WERI-Rb-1 (cell line): Measurements from ENCODE around the gene NMNAT2.

Experiments used
- DNase-seq: peaks from one replicate; pipeline ENCODE4 v3.0.0-alpha.2; 2020
- H3K27ac ChIP-seq: fragments of 250-450 bp; sonication (Bioruptor Pico); 2 replicates; pipeline ENCODE4 v1.5.1; 2020; ENCODE audit warnings: mild to moderate bottlenecking, moderate library complexity
- H3K27me3 ChIP-seq: fragments of 250-450 bp; sonication (Bioruptor Pico); 2 replicates; pipeline ENCODE4 v1.5.1; 2021; ENCODE audit warnings: mild to moderate bottlenecking, low read depth, moderate library complexity; ENCODE audit not compliant: insufficient read depth, severe bottlenecking
- H3K36me3 ChIP-seq: fragments of 250-450 bp; sonication (Bioruptor Pico); 2 replicates; pipeline ENCODE4 v1.5.1; 2020; ENCODE audit warnings: mild to moderate bottlenecking, moderate library complexity
- H3K4me3 ChIP-seq: 2 replicates; pipeline ENCODE4 v1.5.1; 2011; ENCODE audit warnings: low read depth, mild to moderate bottlenecking, control low read depth, low read length
- H3K9me3 ChIP-seq: fragments of 250-450 bp; sonication (Bioruptor Pico); 2 replicates; pipeline ENCODE4 v1.5.1; 2021; ENCODE audit warnings: mild to moderate bottlenecking, moderate library complexity; ENCODE audit not compliant: severe bottlenecking
- TF ChIP-seq, protein P1 (sequence below): IDR thresholded peaks from 2 replicates; pipeline ENCODE4 v1.5.1; 2011; ENCODE audit warnings: low read depth, mild to moderate bottlenecking, control low read depth, inconsistent platforms, low read length

NMNAT2 gene

DNA sequence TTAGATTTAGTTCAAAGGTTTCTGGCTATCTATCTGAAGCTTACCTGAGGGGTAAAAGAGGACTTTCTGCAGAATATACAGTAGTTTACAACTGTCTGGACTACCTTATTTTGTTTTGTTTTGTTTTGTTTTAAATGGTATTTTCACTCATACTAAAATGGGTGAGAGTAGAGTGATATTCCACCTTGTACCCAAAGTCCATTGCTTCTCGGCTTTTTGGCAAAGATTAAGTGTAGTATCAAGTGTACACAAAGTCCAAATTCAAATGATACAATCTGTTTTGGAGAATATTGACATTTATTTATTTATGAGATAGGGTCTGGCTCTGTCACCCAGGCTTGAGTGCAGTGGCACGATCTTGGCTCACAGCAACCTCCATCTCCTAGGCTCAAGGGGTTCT lies 42.4 kb upstream of the NMNAT2 start:
- no peaks in the 10 kb centered on the region for H3K27me3 ChIP-seq
- H3K9me3 ChIP-seq: no peaks in the 10 kb centered on the region
- H3K36me3 ChIP-seq: no peaks in the 10 kb centered on the region
- H3K4me3 ChIP-seq: no peak overlapping the region
- TF ChIP-seq, protein P1, sequence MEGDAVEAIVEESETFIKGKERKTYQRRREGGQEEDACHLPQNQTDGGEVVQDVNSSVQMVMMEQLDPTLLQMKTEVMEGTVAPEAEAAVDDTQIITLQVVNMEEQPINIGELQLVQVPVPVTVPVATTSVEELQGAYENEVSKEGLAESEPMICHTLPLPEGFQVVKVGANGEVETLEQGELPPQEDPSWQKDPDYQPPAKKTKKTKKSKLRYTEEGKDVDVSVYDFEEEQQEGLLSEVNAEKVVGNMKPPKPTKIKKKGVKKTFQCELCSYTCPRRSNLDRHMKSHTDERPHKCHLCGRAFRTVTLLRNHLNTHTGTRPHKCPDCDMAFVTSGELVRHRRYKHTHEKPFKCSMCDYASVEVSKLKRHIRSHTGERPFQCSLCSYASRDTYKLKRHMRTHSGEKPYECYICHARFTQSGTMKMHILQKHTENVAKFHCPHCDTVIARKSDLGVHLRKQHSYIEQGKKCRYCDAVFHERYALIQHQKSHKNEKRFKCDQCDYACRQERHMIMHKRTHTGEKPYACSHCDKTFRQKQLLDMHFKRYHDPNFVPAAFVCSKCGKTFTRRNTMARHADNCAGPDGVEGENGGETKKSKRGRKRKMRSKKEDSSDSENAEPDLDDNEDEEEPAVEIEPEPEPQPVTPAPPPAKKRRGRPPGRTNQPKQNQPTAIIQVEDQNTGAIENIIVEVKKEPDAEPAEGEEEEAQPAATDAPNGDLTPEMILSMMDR: no peak
- DNase-seq: no peak
- no peak overlapping the region for H3K27ac ChIP-seq

DNA sequence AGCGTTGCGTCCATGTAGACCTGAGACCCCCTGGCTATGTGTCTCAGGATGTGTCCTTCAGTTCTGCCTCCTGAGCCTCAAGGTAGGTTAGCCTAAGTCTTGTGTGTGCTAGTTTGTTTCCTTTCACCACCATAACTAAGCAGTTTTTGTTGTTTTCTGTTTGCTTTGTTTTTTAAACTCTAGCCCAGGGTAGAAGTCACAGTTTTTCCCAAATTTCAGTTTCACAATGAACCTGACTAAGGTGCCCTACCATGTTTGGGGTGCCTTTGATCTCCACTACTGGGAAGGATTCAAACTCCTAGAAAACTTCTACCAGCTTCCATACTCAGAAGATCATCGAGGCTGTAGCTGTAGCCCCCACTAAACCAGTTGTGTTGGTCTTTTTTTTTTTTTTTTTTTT lies 39.3 kb upstream of the NMNAT2 start:
- no peak for DNase-seq
- Histone ChIP-seq H3K4me3 (no peak overlapping the region), H3K27me3 (no peaks in the 10 kb centered on the region), H3K27ac (no peak overlapping the region), H3K36me3 (no peaks in the 10 kb centered on the region), H3K9me3 (no peaks in the 10 kb centered on the region)
- TF ChIP-seq, protein P1: no peak

DNA sequence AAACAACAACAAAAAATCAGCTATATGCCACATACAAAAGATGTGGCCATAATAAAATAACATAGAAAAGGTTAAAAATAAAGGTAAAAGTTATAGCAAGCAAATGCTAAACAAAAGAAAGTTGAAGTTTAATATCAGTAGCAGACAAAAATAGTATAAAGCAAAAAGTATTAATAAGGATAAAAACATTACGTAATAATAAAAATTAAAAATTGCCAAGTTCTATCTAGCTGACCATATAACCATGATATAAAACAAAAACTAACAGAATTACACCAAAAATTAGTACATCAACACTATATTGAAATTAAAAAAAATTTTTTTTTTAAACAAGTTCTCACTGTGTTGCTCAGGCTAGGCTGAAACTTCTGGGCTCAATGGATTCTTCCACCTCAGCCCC lies 38.6 kb upstream of the NMNAT2 start:
- TF ChIP-seq, protein P1: no peak
- no peak overlapping the region for H3K4me3 ChIP-seq
- no peak for DNase-seq
- H3K27ac ChIP-seq: no peak overlapping the region
- H3K9me3 ChIP-seq: no peaks in the 10 kb centered on the region
- no peaks in the 10 kb centered on the region for H3K27me3 ChIP-seq
- no peaks in the 10 kb centered on the region for H3K36me3 ChIP-seq

DNA sequence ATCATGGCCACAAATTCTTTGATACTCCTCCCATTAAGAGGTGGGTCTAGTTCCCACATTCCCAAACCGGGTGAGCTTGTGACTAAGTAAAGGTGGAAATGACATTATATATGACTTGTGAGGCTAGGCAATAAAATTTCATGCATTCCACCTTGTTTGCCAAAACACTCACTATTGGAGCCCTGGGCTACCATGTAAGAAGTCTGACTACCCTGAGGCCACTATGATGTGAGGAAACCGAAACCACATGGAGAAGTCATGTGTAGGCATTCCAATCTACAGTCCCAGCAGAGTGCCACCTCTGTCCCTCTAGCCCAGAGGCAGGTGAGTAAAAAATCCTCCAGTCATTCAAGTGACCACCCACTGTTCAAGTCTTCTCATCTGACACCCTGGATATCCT lies 36.2 kb upstream of the NMNAT2 start:
- TF ChIP-seq, protein P1: no peak
- Histone ChIP-seq H3K36me3 (no peaks in the 10 kb centered on the region), H3K4me3 (no peak overlapping the region), H3K27me3 (no peaks in the 10 kb centered on the region), H3K27ac (no peak overlapping the region), H3K9me3 (no peaks in the 10 kb centered on the region)
- DNase-seq: no peak

DNA sequence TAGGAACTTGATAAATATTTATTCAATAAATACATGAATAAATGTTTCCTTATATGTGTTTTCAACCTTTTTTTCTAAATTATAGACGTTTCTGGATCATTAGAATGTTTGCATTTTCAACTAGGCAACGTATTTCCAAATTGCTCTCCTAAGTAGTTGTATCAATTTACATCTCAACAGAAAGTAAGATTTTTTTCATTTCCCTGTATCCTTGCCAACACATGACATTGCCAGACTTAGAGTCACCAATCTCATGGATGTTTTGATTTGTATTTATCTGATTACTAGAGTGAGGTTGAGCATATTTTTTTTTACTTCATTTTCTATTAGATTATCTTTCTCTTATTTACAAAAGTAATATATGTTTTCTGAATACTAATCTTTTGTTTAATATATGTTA lies 31.9 kb upstream of the NMNAT2 start:
- TF ChIP-seq, protein P1: no peak
- no peak for DNase-seq
- Histone ChIP-seq H3K4me3 (no peak overlapping the region), H3K27me3 (no peaks in the 10 kb centered on the region), H3K36me3 (no peaks in the 10 kb centered on the region), H3K27ac (no peak overlapping the region), H3K9me3 (no peaks in the 10 kb centered on the region)

DNA sequence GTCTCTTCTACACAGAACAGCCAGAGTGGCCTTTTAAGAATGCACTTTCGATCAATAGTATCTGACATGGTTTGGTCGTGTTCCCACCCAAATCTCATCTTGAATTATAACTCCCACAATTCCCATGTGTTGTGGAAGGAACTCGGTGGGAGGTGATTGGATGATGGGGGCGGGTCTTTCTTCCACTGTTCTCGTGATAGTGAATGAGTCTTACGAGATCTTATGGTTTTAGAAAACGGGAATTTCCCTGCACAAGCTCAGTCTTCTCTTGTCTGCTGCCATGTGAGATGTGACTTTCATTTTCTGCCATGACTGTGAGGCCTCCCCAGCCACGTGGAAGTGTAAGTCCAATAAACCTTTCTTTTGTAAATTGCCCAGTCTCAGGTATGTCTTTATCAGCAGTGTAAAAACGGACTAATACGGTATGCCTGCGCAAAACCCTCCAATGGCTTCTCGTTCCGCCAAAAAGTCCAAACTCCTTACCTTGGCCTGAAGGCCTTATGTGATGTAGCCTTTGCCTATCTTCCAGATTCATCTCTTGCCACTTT lies 31.1 kb upstream of the NMNAT2 start:
- TF ChIP-seq, protein P1: no peak
- no peak for DNase-seq
- no peaks in the 10 kb centered on the region for H3K36me3 ChIP-seq
- no peaks in the 10 kb centered on the region for H3K9me3 ChIP-seq
- H3K27me3 ChIP-seq: no peaks in the 10 kb centered on the region
- H3K4me3 ChIP-seq: no peak overlapping the region
- H3K27ac ChIP-seq: no peak overlapping the region
